ENCODE results near the gene EMP3. TPM values are rescaled to one million over a fixed set of nuclear protein-coding genes. Genes with fewer than 3 reads are reported as not detected.

EMP3 gene
- total and polyA plus RNA-seq, 2 of the 4 experiments (the other 2 are of a cell fraction) = 147 to 632 TPM

DNA sequence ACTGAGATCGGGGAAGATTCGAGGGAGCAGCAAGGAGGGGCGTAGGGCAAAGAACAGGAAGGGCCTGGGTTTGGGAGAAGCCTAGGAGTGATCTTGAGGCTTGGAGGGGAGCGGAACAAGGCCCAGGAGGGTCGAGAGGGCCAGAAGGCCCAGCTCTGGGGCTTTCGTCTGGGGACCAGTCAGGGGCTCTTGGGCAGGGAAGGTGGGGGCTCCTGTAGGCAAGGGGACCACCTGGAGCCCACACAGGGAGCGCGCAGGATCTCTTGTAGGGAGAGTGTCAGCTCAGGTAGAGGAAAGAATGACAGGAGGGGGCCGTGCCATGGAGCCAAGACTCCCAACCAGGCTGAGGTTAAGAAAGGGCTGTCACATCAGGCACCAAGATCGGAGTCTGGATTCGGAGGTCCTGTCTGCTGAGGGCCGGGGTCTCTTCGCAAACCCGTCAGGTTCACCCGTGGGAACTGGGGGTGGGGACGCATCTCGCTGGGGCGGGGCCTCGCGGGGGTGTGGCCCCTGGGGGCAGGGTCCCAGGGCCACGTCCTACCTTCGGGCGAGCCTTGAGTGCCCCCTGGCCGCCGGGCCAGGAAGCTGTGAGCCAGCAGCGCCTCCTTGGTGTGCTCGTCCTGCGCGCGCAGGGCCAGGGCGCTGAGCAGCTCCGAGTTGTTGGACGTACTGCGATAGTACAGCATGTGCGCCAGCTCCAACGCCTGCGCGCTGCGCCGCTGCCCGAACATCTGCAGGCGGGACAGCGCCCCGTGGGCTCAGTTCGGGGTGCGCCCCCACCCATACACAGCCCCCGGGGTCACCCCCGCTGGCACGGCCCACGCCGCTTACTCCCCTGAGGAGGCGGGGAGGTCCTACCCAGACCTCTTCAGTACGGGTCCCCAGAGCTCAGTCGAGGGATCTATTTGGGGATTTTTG, 8.4 kb downstream of the EMP3 start (continued):
- TF ChIP-seq, protein P1, sequence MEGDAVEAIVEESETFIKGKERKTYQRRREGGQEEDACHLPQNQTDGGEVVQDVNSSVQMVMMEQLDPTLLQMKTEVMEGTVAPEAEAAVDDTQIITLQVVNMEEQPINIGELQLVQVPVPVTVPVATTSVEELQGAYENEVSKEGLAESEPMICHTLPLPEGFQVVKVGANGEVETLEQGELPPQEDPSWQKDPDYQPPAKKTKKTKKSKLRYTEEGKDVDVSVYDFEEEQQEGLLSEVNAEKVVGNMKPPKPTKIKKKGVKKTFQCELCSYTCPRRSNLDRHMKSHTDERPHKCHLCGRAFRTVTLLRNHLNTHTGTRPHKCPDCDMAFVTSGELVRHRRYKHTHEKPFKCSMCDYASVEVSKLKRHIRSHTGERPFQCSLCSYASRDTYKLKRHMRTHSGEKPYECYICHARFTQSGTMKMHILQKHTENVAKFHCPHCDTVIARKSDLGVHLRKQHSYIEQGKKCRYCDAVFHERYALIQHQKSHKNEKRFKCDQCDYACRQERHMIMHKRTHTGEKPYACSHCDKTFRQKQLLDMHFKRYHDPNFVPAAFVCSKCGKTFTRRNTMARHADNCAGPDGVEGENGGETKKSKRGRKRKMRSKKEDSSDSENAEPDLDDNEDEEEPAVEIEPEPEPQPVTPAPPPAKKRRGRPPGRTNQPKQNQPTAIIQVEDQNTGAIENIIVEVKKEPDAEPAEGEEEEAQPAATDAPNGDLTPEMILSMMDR (conservative IDR thresholded peaks at IDR 0.05; ENCODE audit: low read depth, low read length) = peak; percentile 96
- TF ChIP-seq MXI1 (IDR thresholded peaks at IDR 0.05; ENCODE audit: borderline replicate concordance, low read depth, low read length) (peak; percentile 57; the same call in 1 of the 2 replicates), BHLHE40 (IDR thresholded peaks at IDR 0.05; ENCODE audit: low read depth, low read length) (no peak; the same call in 1 of the 2 replicates), CHD1 (IDR thresholded peaks at IDR 0.05; ENCODE audit: low read depth, low read length) (no peak)

Data from IMR-90 (cell line).